Lung (tissue), 12 donors: ENCODE measurements around the gene SULT4A1. TPM values are rescaled to one million over a fixed set of nuclear protein-coding genes. Genes with fewer than 3 reads are reported as not detected.

ENCODE experiments used
- ATAC-seq: fragments of 200-7000 bp; cut with Tn5 transposase; one replicate; pipeline ENCODE4 v1.9.1; 2020; ENCODE audit warnings: moderate number of reproducible peaks; ENCODE audit not compliant: insufficient read depth, low FRiP score
- DNase-seq, 3 donors: peaks; one replicate each; pipeline ENCODE4 v3.0.0-alpha.2; 2013 to 2017
- H3K27ac ChIP-seq, 2 donors: one replicate each; pipeline ENCODE4 v1.5.1; 2013; ENCODE audit warnings: mild to moderate bottlenecking in 2 of 2, moderate library complexity in 2 of 2, control low read depth in 1 of 2, inconsistent platforms in 1 of 2, low read depth in 1 of 2, low read length in 1 of 2
- H3K27me3 ChIP-seq, 3 donors: one replicate each; pipeline ENCODE4 v1.5.1; 2013; ENCODE audit warnings: low read length in 2 of 3; ENCODE audit not compliant: control insufficient read depth in 3 of 3, insufficient read depth in 3 of 3
- H3K36me3 ChIP-seq, 4 donors: one replicate each; pipeline ENCODE4 v1.5.1; 2013; ENCODE audit warnings: low read length in 4 of 4, mild to moderate bottlenecking in 1 of 4, moderate library complexity in 1 of 4; ENCODE audit not compliant: control insufficient read depth in 4 of 4, insufficient read depth in 4 of 4
- H3K4me1 ChIP-seq, 5 donors: one replicate each; pipeline ENCODE4 v1.5.1; 2013; ENCODE audit warnings: low read length in 5 of 5, mild to moderate bottlenecking in 2 of 5, moderate library complexity in 1 of 5; ENCODE audit not compliant: control insufficient read depth in 5 of 5, insufficient read depth in 5 of 5
- H3K4me3 ChIP-seq: one replicate; pipeline ENCODE4 v1.5.1; 2013; ENCODE audit warnings: mild to moderate bottlenecking, control low read depth, moderate library complexity
- H3K9ac ChIP-seq, 2 donors: one replicate each; pipeline ENCODE4 v1.5.1; 2013; ENCODE audit warnings: low read length in 2 of 2, control low read depth in 1 of 2; ENCODE audit not compliant: insufficient read depth in 1 of 2
- H3K9me3 ChIP-seq, 4 donors: one replicate each; pipeline ENCODE4 v1.5.1; 2013; ENCODE audit warnings: low read length in 3 of 4, mild to moderate bottlenecking in 1 of 4, moderate library complexity in 1 of 4; ENCODE audit not compliant: control insufficient read depth in 4 of 4, insufficient read depth in 3 of 4
- CTCF ChIP-seq: IDR thresholded peaks from 2 replicates; pipeline ENCODE4 v1.5.1; 2012; ENCODE audit warnings: mild to moderate bottlenecking; ENCODE audit errors: control extremely low read depth, extremely low read depth
- WGBS, 2 donors: extraction: QIAGEN DNeasy Blood & Tissue Kit; methylation state at CpG; one replicate each; pipeline ENCODE4 v1.1.7; 2013; 5-methylcytosine and 5-hydroxymethylcytosine counted together
- polyA plus RNA-seq, 2 donors: library from polyadenylated mRNA; stranded (reverse); fragments of 200-250 nt; gene quantifications; one replicate each; pipeline ENCODE4 v1.2.1, GENCODE V29; 2013
- total RNA-seq, 2 donors: library from RNA; depleted of rRNA in 1 of 2; stranded (reverse); fragments of >200 nt in 1 of 2; gene quantifications; one replicate each; pipeline ENCODE4 v1.2.1, GENCODE V29; 2014 to 2021
- donor health status: control.
- donor health status: control.
- donor health status: Bipolar disorder and iron deficiency.
- donor health status: healthy.
- donor health status: DM: yes; HTN: yes; CAD: no.

The SULT4A1 gene
- total and polyA plus RNA-seq, 4 donors = 0.06 to 0.31 (median 0.26) TPM; not detected in 1

DNA sequence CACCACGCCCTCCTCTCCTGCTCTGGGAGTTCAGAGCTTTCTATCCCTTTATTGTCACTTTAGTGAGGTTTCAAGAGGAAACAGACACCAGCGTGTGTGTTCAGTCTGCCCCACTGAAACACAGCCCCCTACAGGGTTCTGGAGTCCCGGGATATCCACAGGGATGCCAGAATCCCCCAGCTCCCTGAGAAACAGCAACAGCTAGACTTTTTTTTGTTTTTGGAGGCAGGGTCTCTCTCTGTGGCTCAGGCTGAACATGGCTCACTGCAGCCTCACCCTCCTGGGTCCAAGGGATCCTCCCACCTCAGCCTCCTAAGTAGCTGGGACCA lies 10.4 kb downstream of the SULT4A1 start:
- no peak for TF ChIP-seq CTCF
- 54 to 61% methylated on average over 3 of the region's 3 CpGs for WGBS, 2 donors

DNA sequence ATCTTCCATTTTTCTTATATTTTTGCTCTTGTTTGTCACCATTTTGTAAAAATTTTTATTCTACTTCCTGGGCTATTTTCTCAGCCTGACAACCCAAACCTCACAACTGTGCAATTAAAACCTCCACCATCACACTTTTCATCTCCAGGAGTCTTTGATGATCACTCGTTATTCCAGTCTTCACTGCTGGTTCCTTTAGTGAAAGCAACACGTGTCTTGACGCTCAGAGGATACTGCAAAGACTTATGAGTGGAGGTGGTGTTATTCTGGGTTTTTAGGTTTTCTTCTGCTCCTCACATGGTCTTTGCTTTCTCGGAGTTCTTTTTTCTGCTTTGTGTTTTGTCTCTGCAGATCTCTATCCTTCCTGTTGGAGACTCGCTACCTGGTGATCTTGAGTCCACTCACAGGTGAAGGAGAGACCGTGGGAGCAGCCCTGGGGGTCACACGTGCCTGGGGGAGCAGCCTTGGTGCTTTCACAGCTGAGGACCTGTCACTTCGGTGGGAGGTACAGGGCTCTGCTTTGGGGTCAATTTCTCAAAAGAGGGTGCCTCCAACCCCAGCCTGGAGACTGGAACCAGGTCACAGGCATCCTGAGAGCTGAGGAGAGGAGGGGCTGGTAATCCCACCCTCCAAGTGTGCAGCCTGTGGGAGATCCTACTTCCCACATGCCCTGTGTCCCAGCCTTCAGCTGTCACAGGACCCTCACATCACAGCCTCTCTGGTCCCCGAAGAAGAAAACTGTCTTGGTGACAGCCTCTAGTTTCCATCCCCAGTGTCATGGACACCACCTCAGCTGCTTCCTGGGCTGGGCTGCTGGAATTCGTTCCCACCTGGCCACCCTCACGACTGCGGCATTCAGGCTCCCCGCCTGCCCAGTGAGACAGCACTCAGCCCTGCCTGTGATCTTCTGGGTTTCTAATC lies 11.0 kb downstream of the SULT4A1 start:
- Histone ChIP-seq H3K27me3 (peaks cover 0 to 3% (median 0%) of the 10 kb centered on the region in 3 donors), H3K9ac (no peak overlapping the region), H3K36me3 (no peaks in the 10 kb centered on the region), H3K4me1 (no peaks in the 10 kb centered on the region), H3K27ac (no peak overlapping the region), H3K9me3 (peaks cover 0 to 5% (median under 1%) of the 10 kb centered on the region in 4 donors), H3K4me3 (no peak overlapping the region)
- DNase-seq (no peak), ATAC-seq (no peak)
- 67 to 85% methylated on average over 13 of the region's 13 CpGs for WGBS, 2 donors
- TF ChIP-seq CTCF = no peak

More for the DNA sequence above, 10.4 kb downstream of the SULT4A1 start:
- Histone ChIP-seq H3K4me3 (no peak overlapping the region), H3K27me3 (peaks cover 0 to 3% (median 0%) of the 10 kb centered on the region in 3 donors), H3K9ac (no peak overlapping the region), H3K36me3 (no peaks in the 10 kb centered on the region), H3K4me1 (no peaks in the 10 kb centered on the region), H3K27ac (no peak overlapping the region), H3K9me3 (peaks cover 0 to 8% (median 3%) of the 10 kb centered on the region in 4 donors)
- ATAC-seq (no peak), DNase-seq (no peak)

DNA sequence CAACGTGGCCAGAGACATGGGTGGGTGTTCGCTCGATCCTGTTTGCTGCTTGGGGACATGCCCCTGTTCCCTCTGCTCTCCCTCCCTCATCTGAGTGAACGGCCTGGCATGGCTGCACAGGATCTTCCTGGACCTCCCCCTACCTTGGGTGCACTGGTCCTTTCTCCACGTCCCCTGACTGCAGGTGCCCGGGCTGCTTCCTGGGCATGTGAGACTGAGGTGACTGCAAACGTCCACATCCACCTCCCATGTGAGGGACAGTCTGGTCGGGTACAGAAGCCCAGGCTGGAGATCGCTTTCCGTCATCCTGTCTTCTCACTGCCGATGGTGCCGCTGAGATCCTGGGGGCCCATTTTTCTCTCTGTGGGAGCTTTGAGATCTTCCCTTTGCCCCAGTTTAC lies 11.8 kb downstream of the SULT4A1 start:
- H3K36me3 ChIP-seq = no peaks in the 10 kb centered on the region
- H3K27ac ChIP-seq = no peak overlapping the region
- peaks cover 0 to 3% (median 0%) of the 10 kb centered on the region in 3 donors for H3K27me3 ChIP-seq
- no peak overlapping the region for H3K9ac ChIP-seq
- TF ChIP-seq CTCF = no peak
- H3K4me3 ChIP-seq = no peak overlapping the region
- no peak for ATAC-seq
- peaks cover 0 to 3% (median 0%) of the 10 kb centered on the region in 4 donors for H3K9me3 ChIP-seq
- no peak for DNase-seq
- H3K4me1 ChIP-seq = no peaks in the 10 kb centered on the region
- 73 to 77% methylated on average over 12 of the region's 12 CpGs for WGBS, 2 donors
